Neural crest cell (in vitro differentiated cells): ENCODE data around the gene NR2E1. TPM values are rescaled to one million over a fixed set of nuclear protein-coding genes. Genes with fewer than 3 reads are reported as not detected.

Experiments used
- DNase-seq: peaks from one replicate; pipeline ENCODE4 v3.0.0; 2021; ENCODE audit warnings: low read depth, mixed read lengths, low spot score
- H3K27ac Mint-ChIP-seq: one replicate; pipeline ENCODE4 v1.8.0; 2021; ENCODE audit warnings: mild to moderate bottlenecking, mixed read lengths; ENCODE audit not compliant: unreplicated experiment
- H3K27me3 Mint-ChIP-seq: 2 replicates; pipeline ENCODE4 v1.8.0; 2021; ENCODE audit warnings: low read depth, mild to moderate bottlenecking, mixed read lengths
- H3K36me3 Mint-ChIP-seq: 2 replicates; pipeline ENCODE4 v1.8.0; 2021; ENCODE audit warnings: low read depth, mild to moderate bottlenecking, mixed read lengths
- H3K4me1 Mint-ChIP-seq: 2 replicates; pipeline ENCODE4 v1.8.0; 2021; ENCODE audit warnings: mixed read lengths
- H3K4me3 Mint-ChIP-seq: one replicate; pipeline ENCODE4 v1.8.0; 2021; ENCODE audit warnings: mild to moderate bottlenecking, mixed read lengths
- H3K9me3 Mint-ChIP-seq: 2 replicates; pipeline ENCODE4 v1.8.0; 2021; ENCODE audit warnings: mixed read lengths
- total RNA-seq: library from RNA; stranded (reverse); gene quantifications from 2 replicates; pipeline ENCODE4 v1.2.1, GENCODE V29; 2021
- TF ChIP-seq, protein P1 (sequence below): fragments of 200-600 bp; sonication (generic); conservative IDR thresholded peaks from 2 replicates; pipeline ENCODE4 v1.5.0; 2021; ENCODE audit warnings: antibody characterized with exemption, mild to moderate bottlenecking

Gene NR2E1
- total RNA-seq, 1 donor from 2014 or later: not detected

DNA sequence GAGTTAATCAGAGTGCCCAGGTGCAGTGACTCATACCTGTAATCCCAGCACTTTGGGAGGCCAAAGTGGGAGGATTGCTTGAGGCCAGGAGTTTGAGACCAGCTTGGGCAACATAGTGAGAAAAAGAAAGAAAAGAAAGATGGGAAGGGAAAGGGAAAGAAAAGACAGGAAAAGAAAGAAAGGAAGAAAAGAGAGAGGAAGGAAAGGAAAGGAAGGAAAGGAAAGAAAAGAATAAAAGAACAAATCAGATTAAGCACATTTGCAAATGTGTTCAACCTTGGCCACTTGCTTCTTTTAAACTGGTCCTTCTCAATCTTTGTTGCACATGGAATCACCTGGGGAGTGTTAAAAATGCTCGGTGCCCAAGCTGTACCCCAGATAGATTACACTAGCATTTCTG, 28.0 kb downstream of the NR2E1 start:
- H3K4me3 Mint-ChIP-seq: no peak overlapping the region
- no peaks in the 10 kb centered on the region for H3K9me3 Mint-ChIP-seq
- no peak overlapping the region for H3K27ac Mint-ChIP-seq
- DNase-seq: no peak
- H3K27me3 Mint-ChIP-seq: peaks cover 26% of the 10 kb centered on the region
- no peaks in the 10 kb centered on the region for H3K4me1 Mint-ChIP-seq
- TF ChIP-seq, protein P1, sequence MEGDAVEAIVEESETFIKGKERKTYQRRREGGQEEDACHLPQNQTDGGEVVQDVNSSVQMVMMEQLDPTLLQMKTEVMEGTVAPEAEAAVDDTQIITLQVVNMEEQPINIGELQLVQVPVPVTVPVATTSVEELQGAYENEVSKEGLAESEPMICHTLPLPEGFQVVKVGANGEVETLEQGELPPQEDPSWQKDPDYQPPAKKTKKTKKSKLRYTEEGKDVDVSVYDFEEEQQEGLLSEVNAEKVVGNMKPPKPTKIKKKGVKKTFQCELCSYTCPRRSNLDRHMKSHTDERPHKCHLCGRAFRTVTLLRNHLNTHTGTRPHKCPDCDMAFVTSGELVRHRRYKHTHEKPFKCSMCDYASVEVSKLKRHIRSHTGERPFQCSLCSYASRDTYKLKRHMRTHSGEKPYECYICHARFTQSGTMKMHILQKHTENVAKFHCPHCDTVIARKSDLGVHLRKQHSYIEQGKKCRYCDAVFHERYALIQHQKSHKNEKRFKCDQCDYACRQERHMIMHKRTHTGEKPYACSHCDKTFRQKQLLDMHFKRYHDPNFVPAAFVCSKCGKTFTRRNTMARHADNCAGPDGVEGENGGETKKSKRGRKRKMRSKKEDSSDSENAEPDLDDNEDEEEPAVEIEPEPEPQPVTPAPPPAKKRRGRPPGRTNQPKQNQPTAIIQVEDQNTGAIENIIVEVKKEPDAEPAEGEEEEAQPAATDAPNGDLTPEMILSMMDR: no peak
- H3K36me3 Mint-ChIP-seq: no peaks in the 10 kb centered on the region

DNA sequence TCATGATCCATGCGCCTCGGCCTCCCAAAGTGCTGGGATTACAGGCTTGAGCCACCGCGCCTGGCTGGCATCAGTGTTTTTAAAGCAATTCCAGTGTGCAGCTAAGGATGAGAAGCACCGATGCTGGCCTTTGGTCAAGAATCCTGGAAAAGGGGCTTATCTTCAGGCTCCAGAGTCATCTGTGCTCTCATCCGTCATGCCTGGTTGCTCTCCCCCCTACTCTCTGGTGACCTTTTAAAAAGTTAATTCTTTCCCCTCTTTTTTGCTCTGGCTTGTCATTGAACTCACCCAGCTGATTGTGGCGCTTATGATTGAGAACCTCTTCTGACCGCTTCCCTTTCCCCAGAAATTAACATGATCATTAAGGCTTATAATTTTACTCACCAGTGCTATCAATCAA, 28.7 kb downstream of the NR2E1 start:
- no peaks in the 10 kb centered on the region for H3K4me1 Mint-ChIP-seq
- TF ChIP-seq, protein P1: no peak
- no peak for DNase-seq
- H3K9me3 Mint-ChIP-seq: no peaks in the 10 kb centered on the region
- no peaks in the 10 kb centered on the region for H3K36me3 Mint-ChIP-seq
- peaks cover 20% of the 10 kb centered on the region for H3K27me3 Mint-ChIP-seq
- no peak overlapping the region for H3K4me3 Mint-ChIP-seq
- H3K27ac Mint-ChIP-seq: no peak overlapping the region

DNA sequence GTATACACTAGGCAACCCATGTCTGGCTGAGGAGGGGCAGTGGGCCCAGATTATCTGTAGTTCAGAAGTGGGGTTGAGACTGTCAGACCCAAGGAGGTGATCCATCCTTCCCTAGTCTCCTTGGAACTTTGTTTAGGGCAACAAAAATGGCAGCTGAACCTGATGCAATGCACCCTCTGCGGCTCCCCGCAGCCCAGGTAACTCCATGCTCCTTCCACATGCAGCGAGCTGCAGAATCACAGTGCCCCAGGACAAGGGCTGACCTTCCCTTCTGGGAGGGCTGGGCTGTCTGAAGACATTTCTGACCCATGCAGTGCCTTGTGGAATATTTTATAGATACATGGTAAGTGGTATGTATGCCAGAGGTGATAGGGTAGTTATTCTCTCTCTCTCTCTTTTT, 29.4 kb downstream of the NR2E1 start:
- no peak overlapping the region for H3K4me3 Mint-ChIP-seq

DNA sequence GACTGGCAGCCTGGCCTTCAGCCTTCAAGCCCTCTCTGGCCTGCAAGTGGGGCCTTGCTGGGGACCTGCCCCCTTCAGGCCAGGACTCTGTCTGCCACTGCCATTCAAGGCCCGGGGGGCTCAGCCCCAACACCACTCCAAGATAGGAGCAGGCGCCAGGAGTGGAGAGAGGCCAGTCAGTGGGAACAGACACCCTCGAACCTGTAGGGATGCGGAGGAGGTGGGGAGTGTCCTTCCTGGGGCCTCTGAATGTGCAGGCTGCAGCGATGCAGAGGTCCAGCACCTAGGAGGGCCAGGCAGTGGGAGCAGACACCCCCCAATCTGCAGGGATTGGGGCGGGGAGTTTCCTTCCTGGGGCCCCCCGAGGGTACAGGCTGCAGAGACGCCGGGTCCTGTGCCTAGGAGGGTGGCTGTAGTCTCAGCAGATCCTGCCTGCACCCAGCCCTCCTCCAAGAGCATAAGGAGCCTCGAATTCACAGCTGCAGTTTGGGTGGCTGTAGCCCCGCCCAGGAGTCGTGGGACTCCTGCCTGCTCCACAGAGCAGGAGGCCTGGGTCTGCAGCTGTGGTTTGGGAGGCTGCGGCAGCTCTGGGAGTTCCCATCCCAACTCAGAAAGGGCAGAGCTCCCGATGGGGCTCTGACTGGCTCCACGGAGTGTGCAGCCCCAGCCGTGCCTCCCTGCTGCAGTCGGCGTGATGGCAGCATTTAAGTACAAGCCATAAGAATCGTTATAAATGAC, 33.1 kb downstream of the NR2E1 start:
- H3K27me3 Mint-ChIP-seq: no peaks in the 10 kb centered on the region
- H3K4me1 Mint-ChIP-seq: peaks cover 13% of the 10 kb centered on the region
- peaks cover 2% of the 10 kb centered on the region for H3K36me3 Mint-ChIP-seq
- no peak overlapping the region for H3K27ac Mint-ChIP-seq
- no peaks in the 10 kb centered on the region for H3K9me3 Mint-ChIP-seq
- TF ChIP-seq, protein P1: no peak
- H3K4me3 Mint-ChIP-seq: no peak overlapping the region
- no peak for DNase-seq

More for the DNA sequence above, 29.4 kb downstream of the NR2E1 start:
- no peak for DNase-seq
- Mint-ChIP-seq H3K36me3 (no peaks in the 10 kb centered on the region), H3K27ac (no peak overlapping the region), H3K27me3 (peaks cover 14% of the 10 kb centered on the region), H3K4me1 (no peaks in the 10 kb centered on the region), H3K9me3 (no peaks in the 10 kb centered on the region)
- TF ChIP-seq, protein P1: no peak

DNA sequence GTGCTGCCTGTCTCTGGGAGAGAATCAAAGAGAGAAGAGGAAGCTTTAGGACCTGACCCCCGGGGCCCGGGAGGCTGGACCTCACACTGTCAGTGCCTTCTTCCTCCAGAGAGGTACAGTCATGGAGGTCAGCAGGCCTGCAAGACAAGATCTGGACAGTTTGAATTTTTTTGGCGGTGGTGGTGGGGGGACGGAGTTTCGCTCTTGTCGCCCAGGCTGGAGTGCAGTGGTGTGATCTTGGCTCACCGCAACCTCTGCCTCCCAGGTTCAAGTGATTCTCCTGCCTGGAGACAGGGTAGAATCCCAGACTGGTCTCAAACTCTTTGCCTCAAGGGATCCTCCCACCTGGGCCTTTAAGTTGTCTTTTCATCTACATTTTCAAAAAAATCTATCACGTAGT, 34.4 kb downstream of the NR2E1 start:
- H3K36me3 Mint-ChIP-seq: peaks cover 2% of the 10 kb centered on the region
- no peak for DNase-seq
- TF ChIP-seq, protein P1: no peak
- peaks cover 16% of the 10 kb centered on the region for H3K4me1 Mint-ChIP-seq
- no peaks in the 10 kb centered on the region for H3K27me3 Mint-ChIP-seq
- H3K27ac Mint-ChIP-seq: no peak overlapping the region
- no peaks in the 10 kb centered on the region for H3K9me3 Mint-ChIP-seq
- H3K4me3 Mint-ChIP-seq: no peak overlapping the region
